ENCODE results near the gene NR2F1. TPM values are rescaled to one million over a fixed set of nuclear protein-coding genes. Genes with fewer than 3 reads are reported as not detected.

NR2F1 gene
- total and polyA plus RNA-seq, 2 experiments from 2014 or later = 7.3 to 19.9 TPM

GRCh38 chr5:93603793-93604643 is 21.0 kb downstream of the NR2F1 start:
- no peaks in the 10 kb centered on the region for H3K79me2 ChIP-seq
- peak overlapping the region; percentile 26 for H2AFZ ChIP-seq
- H3K9me3 ChIP-seq (ENCODE audit: low read depth) = no peaks in the 10 kb centered on the region
- peaks cover 5% of the 10 kb centered on the region for H3K4me1 ChIP-seq (ENCODE audit: insufficient read depth)
- H3K27me3 ChIP-seq = peaks cover 99% of the 10 kb centered on the region
- H3K4me3 ChIP-seq = no peak overlapping the region
- peak overlapping the region; percentile 71 for H3K4me2 ChIP-seq
- no peaks in the 10 kb centered on the region for H3K36me3 ChIP-seq (replicated peaks; ENCODE audit: insufficient read depth, low read depth)
- WGBS (ENCODE audit: low lambda C conversion rate, missing lambda C conversion rate) = 3% methylated on average over 40 of the region's 58 CpGs
- TF ChIP-seq EZH2phosphoT487 (IDR thresholded peaks at IDR 0.05; ENCODE audit: low read depth, severe bottlenecking, unreplicated experiment) = no peak
- TF ChIP-seq EZH2 (IDR thresholded peaks at IDR 0.05; ENCODE audit: borderline replicate concordance) = peak; percentile 97
- no peak overlapping the region for H3K27ac ChIP-seq
- H3K9me2 ChIP-seq (replicated peaks; ENCODE audit: insufficient read depth) = no peaks in the 10 kb centered on the region
- no peak for DNase-seq (ENCODE audit: low spot score)
- H4K20me1 ChIP-seq (ENCODE audit: insufficient read depth, poor library complexity, severe bottlenecking) = no peaks in the 10 kb centered on the region

GRCh38 chr5:93604644-93605515 is 21.9 kb downstream of the NR2F1 start:
- Histone ChIP-seq H2AFZ (no peak overlapping the region), H3K79me2 (no peaks in the 10 kb centered on the region), H3K27ac (no peak overlapping the region), H3K4me1 (ENCODE audit: insufficient read depth) (peaks cover 5% of the 10 kb centered on the region), H3K27me3 (peaks cover 99% of the 10 kb centered on the region), H3K36me3 (replicated peaks; ENCODE audit: insufficient read depth, low read depth) (no peaks in the 10 kb centered on the region), H3K9me2 (replicated peaks; ENCODE audit: insufficient read depth) (no peaks in the 10 kb centered on the region), H3K9me3 (ENCODE audit: low read depth) (no peaks in the 10 kb centered on the region), H4K20me1 (ENCODE audit: insufficient read depth, poor library complexity, severe bottlenecking) (no peaks in the 10 kb centered on the region), H3K4me2 (peak overlapping the region; percentile 71), H3K4me3 (no peak overlapping the region)
- WGBS (ENCODE audit: low lambda C conversion rate, missing lambda C conversion rate) = 20% methylated on average over 9 of the region's 10 CpGs
- no peak for DNase-seq (ENCODE audit: low spot score)
- TF ChIP-seq EZH2 (IDR thresholded peaks at IDR 0.05; ENCODE audit: borderline replicate concordance) (no peak), CTCF (IDR thresholded peaks at IDR 0.05; ENCODE audit: poor library complexity) (no peak), EZH2phosphoT487 (IDR thresholded peaks at IDR 0.05; ENCODE audit: low read depth, severe bottlenecking, unreplicated experiment) (peak; percentile 42)

- no peak for TF ChIP-seq CTCF (IDR thresholded peaks at IDR 0.05; ENCODE audit: poor library complexity)
- TF ChIP-seq EZH2 (IDR thresholded peaks at IDR 0.05; ENCODE audit: borderline replicate concordance) = peak; percentile 8
- peak; percentile 10 for TF ChIP-seq EZH2phosphoT487 (IDR thresholded peaks at IDR 0.05; ENCODE audit: low read depth, severe bottlenecking, unreplicated experiment)
- no peak overlapping the region for H3K27ac ChIP-seq
- no peaks in the 10 kb centered on the region for H4K20me1 ChIP-seq (ENCODE audit: insufficient read depth, poor library complexity, severe bottlenecking)
- no peaks in the 10 kb centered on the region for H3K9me3 ChIP-seq (ENCODE audit: low read depth)
- no peak overlapping the region for H3K4me2 ChIP-seq
- no peak for DNase-seq (ENCODE audit: low spot score)
- no peak overlapping the region for H2AFZ ChIP-seq
- H3K9me2 ChIP-seq (replicated peaks; ENCODE audit: insufficient read depth) = no peaks in the 10 kb centered on the region
- H3K79me2 ChIP-seq = no peaks in the 10 kb centered on the region
- H3K4me1 ChIP-seq (ENCODE audit: insufficient read depth) = peaks cover 5% of the 10 kb centered on the region
- no peak overlapping the region for H3K4me3 ChIP-seq
- H3K27me3 ChIP-seq = peaks cover 99% of the 10 kb centered on the region
- no peaks in the 10 kb centered on the region for H3K36me3 ChIP-seq (replicated peaks; ENCODE audit: insufficient read depth, low read depth)
These were observed 23.3 kb downstream of the NR2F1 start for GRCh38 chr5:93606382-93606752.
